Glutamatergic neuron (in vitro differentiated cells): ENCODE data around the gene C1orf74. TPM values are rescaled to one million over a fixed set of nuclear protein-coding genes. Genes with fewer than 3 reads are reported as not detected.

Experiments used
- DNase-seq: peaks from one replicate; pipeline ENCODE4 v3.0.0; 2022
- H3K27ac Mint-ChIP-seq: one replicate; pipeline ENCODE4 v1.8.0; 2020; ENCODE audit warnings: mild to moderate bottlenecking, mixed read lengths, inconsistent platforms; ENCODE audit not compliant: unreplicated experiment
- H3K27me3 Mint-ChIP-seq: one replicate; pipeline ENCODE4 v1.8.0; 2020; ENCODE audit warnings: mild to moderate bottlenecking, moderate library complexity, mixed read lengths, inconsistent platforms; ENCODE audit not compliant: unreplicated experiment
- H3K36me3 Mint-ChIP-seq: one replicate; pipeline ENCODE4 v1.8.0; 2020; ENCODE audit warnings: mild to moderate bottlenecking, mixed read lengths, inconsistent platforms; ENCODE audit not compliant: unreplicated experiment
- H3K4me1 Mint-ChIP-seq: one replicate; pipeline ENCODE4 v1.8.0; 2020; ENCODE audit warnings: mild to moderate bottlenecking, low read depth, mixed read lengths, inconsistent platforms; ENCODE audit not compliant: unreplicated experiment
- H3K4me3 Mint-ChIP-seq: one replicate; pipeline ENCODE4 v1.8.0; 2020; ENCODE audit warnings: mild to moderate bottlenecking, mixed read lengths, inconsistent platforms; ENCODE audit not compliant: unreplicated experiment
- H3K9me3 Mint-ChIP-seq: one replicate; pipeline ENCODE4 v1.8.0; 2020; ENCODE audit warnings: mild to moderate bottlenecking, moderate library complexity, mixed read lengths, inconsistent platforms; ENCODE audit not compliant: unreplicated experiment
- total RNA-seq: library from RNA; stranded (reverse); fragmentation: NEBNext Ultra II Directional; extraction: Animal tissue kit (Norgen Biotek cat#: 25700); gene quantifications from one replicate; pipeline ENCODE4 v1.2.1, GENCODE V29; 2021; ENCODE audit not compliant: unreplicated experiment
- TF ChIP-seq, protein P1 (sequence below): fragments of 200-600 bp; sonication (generic); IDR thresholded peaks from one replicate; pipeline ENCODE4 v1.5.0; 2021; ENCODE audit not compliant: partially characterized antibody, unreplicated experiment

The C1orf74 gene
- total RNA-seq, 1 donor from 2014 or later: 2.3 TPM

- H3K9me3 Mint-ChIP-seq: no peaks in the 10 kb centered on the region
- no peak overlapping the region for H3K4me3 Mint-ChIP-seq
- peaks cover 13% of the 10 kb centered on the region for H3K4me1 Mint-ChIP-seq
- H3K27me3 Mint-ChIP-seq: no peaks in the 10 kb centered on the region
- DNase-seq: no peak
- H3K36me3 Mint-ChIP-seq: no peaks in the 10 kb centered on the region
- TF ChIP-seq, protein P1, sequence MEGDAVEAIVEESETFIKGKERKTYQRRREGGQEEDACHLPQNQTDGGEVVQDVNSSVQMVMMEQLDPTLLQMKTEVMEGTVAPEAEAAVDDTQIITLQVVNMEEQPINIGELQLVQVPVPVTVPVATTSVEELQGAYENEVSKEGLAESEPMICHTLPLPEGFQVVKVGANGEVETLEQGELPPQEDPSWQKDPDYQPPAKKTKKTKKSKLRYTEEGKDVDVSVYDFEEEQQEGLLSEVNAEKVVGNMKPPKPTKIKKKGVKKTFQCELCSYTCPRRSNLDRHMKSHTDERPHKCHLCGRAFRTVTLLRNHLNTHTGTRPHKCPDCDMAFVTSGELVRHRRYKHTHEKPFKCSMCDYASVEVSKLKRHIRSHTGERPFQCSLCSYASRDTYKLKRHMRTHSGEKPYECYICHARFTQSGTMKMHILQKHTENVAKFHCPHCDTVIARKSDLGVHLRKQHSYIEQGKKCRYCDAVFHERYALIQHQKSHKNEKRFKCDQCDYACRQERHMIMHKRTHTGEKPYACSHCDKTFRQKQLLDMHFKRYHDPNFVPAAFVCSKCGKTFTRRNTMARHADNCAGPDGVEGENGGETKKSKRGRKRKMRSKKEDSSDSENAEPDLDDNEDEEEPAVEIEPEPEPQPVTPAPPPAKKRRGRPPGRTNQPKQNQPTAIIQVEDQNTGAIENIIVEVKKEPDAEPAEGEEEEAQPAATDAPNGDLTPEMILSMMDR: no peak
- H3K27ac Mint-ChIP-seq: no peak overlapping the region
Observed at GRCh38 chr1:209820986-209821385, 36.6 kb upstream of the C1orf74 start.

DNA sequence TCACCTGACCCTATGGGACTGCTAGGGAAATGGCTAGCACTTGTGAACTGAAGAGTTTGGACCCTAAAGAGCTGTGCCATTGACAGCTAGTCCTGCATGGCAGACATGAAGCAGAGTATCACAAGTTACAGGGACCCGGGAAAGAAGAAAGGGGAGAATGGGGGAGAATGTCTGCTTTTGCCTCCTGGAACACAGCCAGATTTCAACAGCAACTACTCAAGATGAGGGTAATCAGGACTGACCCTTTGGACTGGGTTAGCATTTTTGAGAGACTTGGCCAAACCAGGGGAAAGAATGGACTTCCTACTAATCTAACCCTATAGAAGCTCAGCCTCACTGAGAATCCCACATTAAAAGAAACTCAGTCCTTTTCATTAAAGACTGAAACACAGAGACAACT lies 34.7 kb upstream of the C1orf74 start:
- Mint-ChIP-seq H3K27ac (no peak overlapping the region), H3K4me1 (peaks cover 20% of the 10 kb centered on the region), H3K36me3 (no peaks in the 10 kb centered on the region), H3K27me3 (no peaks in the 10 kb centered on the region), H3K4me3 (no peak overlapping the region), H3K9me3 (no peaks in the 10 kb centered on the region)
- no peak for DNase-seq
- TF ChIP-seq, protein P1: no peak

DNA sequence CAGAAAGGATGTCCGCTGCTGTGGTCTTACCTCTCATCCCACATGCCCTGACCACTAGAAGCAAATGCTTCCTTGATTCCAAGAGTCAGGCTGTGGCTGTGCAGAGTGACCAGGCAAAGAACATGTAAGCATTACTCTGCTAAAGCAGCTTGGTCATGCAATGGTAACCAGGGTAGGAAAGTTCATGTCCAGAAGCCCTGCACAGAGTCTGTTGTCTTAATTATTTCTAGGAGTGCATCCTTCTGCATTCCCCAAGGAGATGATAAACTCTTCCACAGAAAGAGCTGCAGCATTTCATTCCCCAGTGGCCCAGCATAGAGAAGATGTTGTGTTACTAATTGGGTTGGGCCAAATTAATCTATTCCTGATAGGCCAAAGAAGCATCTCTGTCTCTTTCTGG lies 33.3 kb upstream of the C1orf74 start:
- no peak overlapping the region for H3K27ac Mint-ChIP-seq
- H3K4me3 Mint-ChIP-seq: no peak overlapping the region
- no peak for DNase-seq
- no peaks in the 10 kb centered on the region for H3K27me3 Mint-ChIP-seq
- H3K36me3 Mint-ChIP-seq: no peaks in the 10 kb centered on the region
- no peaks in the 10 kb centered on the region for H3K9me3 Mint-ChIP-seq
- TF ChIP-seq, protein P1: no peak
- peaks cover 21% of the 10 kb centered on the region for H3K4me1 Mint-ChIP-seq

DNA sequence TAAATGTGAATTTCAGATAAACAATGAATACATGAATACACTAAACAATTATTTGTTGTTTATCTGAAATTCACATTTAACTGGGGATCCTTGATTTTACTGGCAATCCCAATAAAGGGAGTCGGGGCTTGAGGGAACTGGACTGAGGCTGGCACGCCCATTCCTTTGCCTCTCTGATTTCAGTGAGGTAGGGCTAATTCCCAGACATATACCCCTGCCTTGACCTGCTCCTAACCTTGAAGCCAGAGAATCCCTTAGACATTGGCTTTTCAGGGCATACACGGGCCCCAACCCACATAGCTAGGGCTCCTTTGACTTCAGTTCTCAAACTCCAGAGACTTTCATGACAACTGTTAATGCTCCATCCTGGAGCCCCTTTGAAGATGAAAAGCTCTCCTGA lies 32.6 kb upstream of the C1orf74 start:
- Mint-ChIP-seq H3K9me3 (no peaks in the 10 kb centered on the region), H3K27me3 (no peaks in the 10 kb centered on the region), H3K4me3 (no peak overlapping the region), H3K36me3 (no peaks in the 10 kb centered on the region), H3K4me1 (peaks cover 24% of the 10 kb centered on the region), H3K27ac (no peak overlapping the region)
- no peak for DNase-seq
- TF ChIP-seq, protein P1: no peak

DNA sequence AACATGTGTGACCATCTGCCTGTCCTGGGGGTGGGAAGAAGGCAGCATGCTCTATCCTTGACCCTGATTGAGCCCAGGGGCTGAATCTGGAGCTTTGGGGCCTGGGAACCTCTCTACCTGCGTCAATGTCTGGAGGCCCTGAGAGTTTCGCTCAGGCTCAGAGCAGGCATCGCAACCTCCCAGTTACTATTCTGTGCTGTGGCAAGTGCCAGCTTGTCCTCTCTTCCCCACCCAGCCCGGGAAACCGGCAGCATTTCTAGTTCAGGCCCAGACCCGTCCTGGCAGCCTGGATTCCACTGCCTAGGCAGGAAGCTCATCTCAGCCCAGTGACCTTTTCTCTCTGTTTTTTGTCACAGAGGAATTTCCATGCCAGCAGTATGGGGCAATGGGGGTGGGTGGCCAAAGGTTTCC lies 31.6 kb upstream of the C1orf74 start:
- H3K36me3 Mint-ChIP-seq: no peaks in the 10 kb centered on the region
- H3K27ac Mint-ChIP-seq: no peak overlapping the region
- no peaks in the 10 kb centered on the region for H3K27me3 Mint-ChIP-seq
- TF ChIP-seq, protein P1: no peak
- no peak overlapping the region for H3K4me3 Mint-ChIP-seq
- H3K9me3 Mint-ChIP-seq: no peaks in the 10 kb centered on the region
- peaks cover 24% of the 10 kb centered on the region for H3K4me1 Mint-ChIP-seq
- no peak for DNase-seq
